Loucy (cell line): ENCODE results near the gene MYH15.

Experiments used
- H2AFZ ChIP-seq: fragments of 200-600 bp; sonication (generic); 2 replicates; pipeline ENCODE4 v1.6.0; 2016; ENCODE audit warnings: antibody characterized with exemption, mild to moderate bottlenecking, low read length, moderate library complexity
- H3F3A ChIP-seq: fragments of 200-600 bp; 2 replicates; pipeline ENCODE4 v1.6.0; 2016; ENCODE audit warnings: antibody characterized with exemption, low read depth, mild to moderate bottlenecking
- H3K27me3 ChIP-seq: fragments of 200-600 bp; sonication (generic); 2 replicates; pipeline ENCODE4 v1.6.1; 2014; ENCODE audit warnings: low read length, mild to moderate bottlenecking; ENCODE audit not compliant: insufficient read depth, poor library complexity, severe bottlenecking
- H3K36me3 ChIP-seq: fragments of 200-600 bp; sonication (generic); 2 replicates; pipeline ENCODE4 v1.6.1; 2016; ENCODE audit warnings: low read length; ENCODE audit not compliant: insufficient read depth
- H3K4me1 ChIP-seq: fragments of 200-600 bp; sonication (generic); 2 replicates; pipeline ENCODE4 v1.5.1; 2014; ENCODE audit warnings: low read length, mild to moderate bottlenecking; ENCODE audit not compliant: insufficient read depth, poor library complexity, severe bottlenecking
- H3K4me2 ChIP-seq: fragments of 200-600 bp; sonication (generic); 2 replicates; pipeline ENCODE4 v1.6.0; 2014; ENCODE audit warnings: antibody characterized with exemption, low read length, low read depth, mild to moderate bottlenecking; ENCODE audit not compliant: poor library complexity, severe bottlenecking
- H3K4me3 ChIP-seq: fragments of 200-600 bp; sonication (generic); 2 replicates; pipeline ENCODE4 v1.5.1; 2014; ENCODE audit warnings: low read length, mild to moderate bottlenecking, mixed read lengths; ENCODE audit not compliant: poor library complexity, severe bottlenecking
- H3K79me2 ChIP-seq: fragments of 200-600 bp; sonication (generic); 2 replicates; pipeline ENCODE4 v1.6.1; 2014; ENCODE audit warnings: low read length; ENCODE audit not compliant: insufficient read depth
- H3K9ac ChIP-seq: fragments of 200-600 bp; sonication (generic); 2 replicates; pipeline ENCODE4 v1.6.0; 2014; ENCODE audit warnings: mild to moderate bottlenecking, low read depth, low read length, moderate library complexity; ENCODE audit not compliant: poor library complexity, severe bottlenecking
- H3K9me2 ChIP-seq: fragments of 200-600 bp; sonication (generic); replicated peaks from 2 replicates; pipeline ENCODE4 v1.6.1; 2016; ENCODE audit warnings: low read depth, low read length, mixed read lengths
- H3K9me3 ChIP-seq: fragments of 200-600 bp; sonication (generic); 2 replicates; pipeline ENCODE4 v1.6.1; 2014; ENCODE audit warnings: mild to moderate bottlenecking, antibody characterized with exemption, low read length, low read depth; ENCODE audit not compliant: insufficient read depth
- H4K20me1 ChIP-seq: fragments of 200-600 bp; sonication (generic); 2 replicates; pipeline ENCODE4 v1.6.0; 2014; ENCODE audit warnings: antibody characterized with exemption, low read length, mild to moderate bottlenecking; ENCODE audit not compliant: insufficient read depth, poor library complexity, severe bottlenecking
- CTCF ChIP-seq: fragments of 200-600 bp; sonication (generic); conservative IDR thresholded peaks from 2 replicates; pipeline ENCODE4 v1.5.1; 2014; ENCODE audit warnings: mild to moderate bottlenecking, antibody characterized with exemption, low read length
- EZH2phosphoT487 ChIP-seq: fragments of 200-600 bp; IDR thresholded peaks from 2 replicates; pipeline ENCODE4 v1.6.1; 2018; ENCODE audit warnings: antibody characterized with exemption, mild to moderate bottlenecking, moderate library complexity, borderline replicate concordance

The MYH15 gene

GRCh38 chr3:108495717-108496116 is 14.7 kb downstream of the MYH15 start:
- Histone ChIP-seq H3K4me3 (no peak overlapping the region), H3K9ac (no peak overlapping the region), H3K9me2 (no peaks in the 10 kb centered on the region), H3K36me3 (no peaks in the 10 kb centered on the region), H3K27me3 (no peaks in the 10 kb centered on the region), H3K4me1 (no peaks in the 10 kb centered on the region), H3F3A (no peaks in the 10 kb centered on the region), H3K4me2 (no peak overlapping the region), H4K20me1 (no peaks in the 10 kb centered on the region), H2AFZ (no peak overlapping the region), H3K79me2 (no peaks in the 10 kb centered on the region), H3K9me3 (no peaks in the 10 kb centered on the region)
- TF ChIP-seq EZH2phosphoT487: no peak
- no peak for TF ChIP-seq CTCF

GRCh38 chr3:108494906-108495531 is 15.4 kb downstream of the MYH15 start:
- Histone ChIP-seq H4K20me1 (no peaks in the 10 kb centered on the region), H3K27me3 (no peaks in the 10 kb centered on the region), H3K9me2 (no peaks in the 10 kb centered on the region), H3K79me2 (no peaks in the 10 kb centered on the region), H3K4me1 (no peaks in the 10 kb centered on the region), H3K4me3 (no peak overlapping the region), H3K9ac (no peak overlapping the region), H3F3A (no peaks in the 10 kb centered on the region), H3K4me2 (no peak overlapping the region), H3K36me3 (no peaks in the 10 kb centered on the region), H2AFZ (no peak overlapping the region), H3K9me3 (no peaks in the 10 kb centered on the region)
- TF ChIP-seq CTCF (no peak), EZH2phosphoT487 (no peak)

- Histone ChIP-seq H3K4me1 (no peaks in the 10 kb centered on the region), H3K9me2 (no peaks in the 10 kb centered on the region), H4K20me1 (no peaks in the 10 kb centered on the region), H3K27me3 (no peaks in the 10 kb centered on the region), H3K4me2 (no peak overlapping the region), H3K79me2 (no peaks in the 10 kb centered on the region), H3K4me3 (no peak overlapping the region), H3F3A (no peaks in the 10 kb centered on the region), H2AFZ (no peak overlapping the region), H3K9me3 (no peaks in the 10 kb centered on the region), H3K9ac (no peak overlapping the region), H3K36me3 (no peaks in the 10 kb centered on the region)
- TF ChIP-seq CTCF (peak; percentile 50), EZH2phosphoT487 (no peak)
Measured at GRCh38 chr3:108493862-108494261, 16.5 kb downstream of the MYH15 start.
